ENCODE results near the gene FAHD2B. TPM values are rescaled to one million over a fixed set of nuclear protein-coding genes. Genes with fewer than 3 reads are reported as not detected.
"Not testable (repeated sequence)": the region's sequence is repeated elsewhere in the genome, so short reads cannot be mapped to it uniquely, and the experiment has no call there.

Gene FAHD2B
- total RNA-seq, 5 donors from 2014 or later (not counting 1 experiment from before 2014, with no cell fraction given) = 12.9 to 23.8 (median 16.2) TPM

DNA sequence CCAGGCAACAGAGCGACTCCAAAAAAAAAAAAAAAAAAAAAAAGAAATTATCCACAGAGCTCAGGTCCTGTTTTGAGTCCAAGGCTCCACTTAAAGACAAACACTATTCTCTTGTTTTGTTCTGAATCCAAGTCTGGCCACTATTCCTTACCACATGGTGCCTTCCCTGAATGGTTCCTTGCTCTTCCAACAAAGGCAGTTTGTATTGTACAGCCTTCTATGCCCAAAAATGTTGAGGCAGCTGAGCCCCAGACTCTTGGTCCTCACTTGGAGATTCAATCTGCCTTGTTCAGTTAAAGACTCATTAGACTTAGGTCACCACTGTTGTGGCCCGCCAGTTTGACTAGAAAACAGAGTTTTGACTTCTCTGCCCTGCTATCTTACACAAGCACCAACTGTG lies 1.7 kb downstream of the FAHD2B start:
- not testable (repeated sequence) for H3K36me3 ChIP-seq (ENCODE audit: control insufficient read depth in 2 of 2, extremely low read depth in 1 of 2, insufficient read depth in 1 of 2, low read length in 1 of 2); H3K9me3 Mint-ChIP-seq; H3K4me3 ChIP-seq (ENCODE audit: control insufficient read depth in 1 of 2, extremely low read depth in 1 of 2, low read length in 1 of 2); H3K9me3 ChIP-seq; H3K27ac ChIP-seq (ENCODE audit: low read length); H3K4me3 Mint-ChIP-seq; ATAC-seq (replicated peaks in 1 of 4); DNase-seq; H3K27me3 Mint-ChIP-seq; H3K27me3 ChIP-seq (replicated peaks in 1 of 2; ENCODE audit: control insufficient read depth in 2 of 2, extremely low read depth in 1 of 2, insufficient read depth in 2 of 2, low read length in 1 of 2); H3K27ac Mint-ChIP-seq
- no CpG with 5 or more reads among the region's 2 CpGs for WGBS (ENCODE audit: insufficient coverage)
- POLR2A ChIA-PET = interaction anchor here (0.6 kb wide), 2 partner anchors 82 to 330 kb away, joined by 6 read pairs; no protein-coding TSS in a partner anchor
- CTCF ChIA-PET = interaction anchor here in 1 of 2 donors (0.6 kb wide), 1 partner anchor 1352 kb away, joined by 3 read pairs; the partner anchor contains the start of gene INPP4A
- H3K36me3 Mint-ChIP-seq = peaks cover 11% of the 10 kb centered on the region
- peaks cover 9 to 14% (median 14%) of the 10 kb centered on the region in 3 donors for H3K4me1 Mint-ChIP-seq
- peaks cover 0 to 13% of the 10 kb centered on the region in 2 experiments for H3K4me1 ChIP-seq (ENCODE audit: control insufficient read depth in 1 of 2, extremely low read depth in 1 of 2, insufficient read depth in 2 of 2, low read length in 2 of 2)

DNA sequence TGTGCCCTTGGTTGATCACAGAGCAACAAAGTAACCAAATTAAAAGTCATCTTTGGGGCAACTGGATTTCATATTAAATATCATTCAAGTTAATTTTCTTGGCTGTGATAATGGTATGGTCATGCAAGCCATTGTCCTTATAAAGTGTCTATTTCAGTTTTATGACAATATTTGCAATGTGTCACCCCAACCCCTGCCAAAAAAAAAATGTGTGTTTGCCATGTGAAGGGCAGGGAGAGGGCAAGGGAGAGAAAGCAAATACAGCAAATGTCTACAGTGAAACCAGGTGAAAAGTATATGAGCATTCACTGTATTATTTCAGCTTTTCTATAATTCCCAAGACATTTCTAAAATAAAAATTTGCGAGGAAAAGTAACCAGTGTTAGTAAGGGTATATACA lies 6.0 kb downstream of the FAHD2B start:
- H3K4me1 Mint-ChIP-seq; H3K4me3 Mint-ChIP-seq; H3K27ac ChIP-seq (ENCODE audit: low read length); H3K9me3 ChIP-seq; ATAC-seq (replicated peaks in 1 of 4); POLR2A ChIA-PET; H3K27me3 Mint-ChIP-seq; CTCF ChIA-PET; H3K9me3 Mint-ChIP-seq; H3K4me3 ChIP-seq (ENCODE audit: control insufficient read depth in 1 of 2, extremely low read depth in 1 of 2, low read length in 1 of 2); H3K4me1 ChIP-seq (ENCODE audit: control insufficient read depth in 1 of 2, extremely low read depth in 1 of 2, insufficient read depth in 2 of 2, low read length in 2 of 2); DNase-seq; H3K27ac Mint-ChIP-seq; H3K27me3 ChIP-seq (replicated peaks in 1 of 2; ENCODE audit: control insufficient read depth in 2 of 2, extremely low read depth in 1 of 2, insufficient read depth in 2 of 2, low read length in 1 of 2); H3K36me3 ChIP-seq (ENCODE audit: control insufficient read depth in 2 of 2, extremely low read depth in 1 of 2, insufficient read depth in 1 of 2, low read length in 1 of 2): not testable (repeated sequence)
- peaks cover 22% of the 10 kb centered on the region for H3K36me3 Mint-ChIP-seq
- WGBS (ENCODE audit: insufficient coverage) = no CpG with 5 or more reads among the region's 1 CpG

GRCh38 chr2:97085093-97085492 lies 9.6 kb downstream of the FAHD2B start:
- WGBS (ENCODE audit: insufficient coverage) = no CpG with 5 or more reads among the region's 7 CpGs
- H3K4me1 ChIP-seq (ENCODE audit: control insufficient read depth in 1 of 2, extremely low read depth in 1 of 2, insufficient read depth in 2 of 2, low read length in 2 of 2); H3K27ac Mint-ChIP-seq; H3K4me1 Mint-ChIP-seq; CTCF ChIA-PET; H3K36me3 ChIP-seq (ENCODE audit: control insufficient read depth in 2 of 2, extremely low read depth in 1 of 2, insufficient read depth in 1 of 2, low read length in 1 of 2); DNase-seq; H3K9me3 Mint-ChIP-seq; H3K27me3 ChIP-seq (replicated peaks in 1 of 2; ENCODE audit: control insufficient read depth in 2 of 2, extremely low read depth in 1 of 2, insufficient read depth in 2 of 2, low read length in 1 of 2); H3K9me3 ChIP-seq; H3K27me3 Mint-ChIP-seq; ATAC-seq (replicated peaks in 1 of 4); H3K4me3 Mint-ChIP-seq; H3K4me3 ChIP-seq (ENCODE audit: control insufficient read depth in 1 of 2, extremely low read depth in 1 of 2, low read length in 1 of 2); POLR2A ChIA-PET; H3K27ac ChIP-seq (ENCODE audit: low read length): not testable (repeated sequence)
- peaks cover 19% of the 10 kb centered on the region for H3K36me3 Mint-ChIP-seq

GRCh38 chr2:97083516-97083915 lies 11.2 kb downstream of the FAHD2B start:
- H3K27ac ChIP-seq (ENCODE audit: low read length); H3K4me3 ChIP-seq (ENCODE audit: control insufficient read depth in 1 of 2, extremely low read depth in 1 of 2, low read length in 1 of 2); CTCF ChIA-PET; ATAC-seq (replicated peaks in 1 of 4); H3K27me3 ChIP-seq (replicated peaks in 1 of 2; ENCODE audit: control insufficient read depth in 2 of 2, extremely low read depth in 1 of 2, insufficient read depth in 2 of 2, low read length in 1 of 2); DNase-seq; H3K27ac Mint-ChIP-seq; POLR2A ChIA-PET; H3K36me3 ChIP-seq (ENCODE audit: control insufficient read depth in 2 of 2, extremely low read depth in 1 of 2, insufficient read depth in 1 of 2, low read length in 1 of 2); H3K27me3 Mint-ChIP-seq; H3K4me1 ChIP-seq (ENCODE audit: control insufficient read depth in 1 of 2, extremely low read depth in 1 of 2, insufficient read depth in 2 of 2, low read length in 2 of 2); H3K9me3 Mint-ChIP-seq; H3K4me3 Mint-ChIP-seq; H3K4me1 Mint-ChIP-seq; H3K9me3 ChIP-seq: not testable (repeated sequence)
- H3K36me3 Mint-ChIP-seq = peaks cover 15% of the 10 kb centered on the region
- WGBS (ENCODE audit: insufficient coverage) = 92% methylated on average over 5 of the region's 7 CpGs

DNA sequence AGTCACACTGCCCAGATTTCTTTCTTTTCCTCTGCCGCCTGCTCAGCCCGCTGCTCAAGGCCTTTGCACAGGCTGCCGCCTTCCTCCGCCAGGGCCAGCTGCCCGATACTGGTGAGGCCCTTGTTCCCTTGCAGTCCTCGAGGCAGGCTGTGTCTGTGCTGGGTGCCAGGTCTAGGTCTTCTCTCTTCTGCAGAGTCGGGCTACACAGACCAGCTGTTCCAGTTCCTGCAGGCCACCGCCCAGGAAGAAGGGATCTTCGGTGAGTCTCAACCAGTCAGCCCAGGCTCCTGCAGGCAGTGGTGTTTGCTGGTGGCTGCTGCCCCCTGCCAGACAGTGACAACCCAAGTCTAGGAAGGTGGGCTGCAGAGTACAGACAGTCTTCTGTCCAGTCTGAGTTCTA lies 12.5 kb downstream of the FAHD2B start:
- H3K36me3 ChIP-seq (ENCODE audit: control insufficient read depth in 2 of 2, extremely low read depth in 1 of 2, insufficient read depth in 1 of 2, low read length in 1 of 2); H3K9me3 Mint-ChIP-seq; CTCF ChIA-PET; POLR2A ChIA-PET; H3K27me3 ChIP-seq (replicated peaks in 1 of 2; ENCODE audit: control insufficient read depth in 2 of 2, extremely low read depth in 1 of 2, insufficient read depth in 2 of 2, low read length in 1 of 2); H3K9me3 ChIP-seq; H3K36me3 Mint-ChIP-seq; DNase-seq; H3K27ac Mint-ChIP-seq; H3K27me3 Mint-ChIP-seq; H3K4me1 Mint-ChIP-seq; H3K4me1 ChIP-seq (ENCODE audit: control insufficient read depth in 1 of 2, extremely low read depth in 1 of 2, insufficient read depth in 2 of 2, low read length in 2 of 2); H3K27ac ChIP-seq (ENCODE audit: low read length); H3K4me3 Mint-ChIP-seq; ATAC-seq (replicated peaks in 1 of 4); H3K4me3 ChIP-seq (ENCODE audit: control insufficient read depth in 1 of 2, extremely low read depth in 1 of 2, low read length in 1 of 2): not testable (repeated sequence)
- 80% methylated on average over 2 of the region's 9 CpGs for WGBS (ENCODE audit: insufficient coverage)

DNA sequence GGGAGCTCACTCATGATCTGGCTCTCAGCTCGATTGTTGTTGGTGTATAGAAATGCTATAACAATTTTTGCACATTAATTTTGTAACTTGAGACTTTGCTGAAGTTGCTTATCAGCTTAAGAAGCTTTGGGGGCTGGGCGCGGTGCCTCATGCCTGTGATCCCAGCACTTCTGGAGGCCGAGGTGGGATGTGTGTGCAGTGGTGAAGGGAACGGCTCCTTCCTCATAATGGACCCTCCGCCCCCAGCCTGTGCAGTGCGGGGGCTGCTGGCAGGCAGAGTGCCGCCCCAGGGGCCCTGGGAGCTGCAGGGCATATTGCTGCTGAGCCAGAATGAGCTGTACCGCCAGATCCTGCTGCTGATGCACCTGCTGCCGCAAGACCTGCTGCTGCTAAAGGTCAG lies 13.8 kb downstream of the FAHD2B start:
- not testable (repeated sequence) for ATAC-seq (replicated peaks in 1 of 4)

DNA sequence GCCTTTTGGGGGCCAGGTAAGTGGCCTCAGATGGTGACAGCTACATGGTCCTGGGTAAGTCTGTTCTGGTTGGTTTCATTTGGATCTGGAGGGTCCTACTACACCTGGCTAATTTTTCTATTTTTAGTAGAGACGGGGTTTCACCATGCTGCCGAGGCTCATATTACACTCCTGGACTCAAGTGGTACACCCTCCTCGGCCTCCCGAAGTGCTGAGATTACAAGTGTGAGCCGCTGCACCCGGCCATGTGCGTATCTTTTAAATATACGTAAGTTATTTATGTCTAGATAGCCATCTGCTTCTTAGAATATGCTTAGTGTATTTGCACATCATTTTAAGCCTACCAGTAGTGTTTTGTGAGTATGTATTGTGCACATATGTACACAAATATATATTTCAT lies 17.5 kb downstream of the FAHD2B start:
- H3K4me3 Mint-ChIP-seq; H3K9me3 ChIP-seq; H3K27me3 ChIP-seq (replicated peaks in 1 of 2; ENCODE audit: control insufficient read depth in 2 of 2, extremely low read depth in 1 of 2, insufficient read depth in 2 of 2, low read length in 1 of 2); ATAC-seq (replicated peaks in 1 of 4); H3K36me3 Mint-ChIP-seq; H3K27me3 Mint-ChIP-seq; DNase-seq; POLR2A ChIA-PET; H3K27ac ChIP-seq (ENCODE audit: low read length); H3K4me3 ChIP-seq (ENCODE audit: control insufficient read depth in 1 of 2, extremely low read depth in 1 of 2, low read length in 1 of 2); H3K27ac Mint-ChIP-seq; CTCF ChIA-PET; H3K4me1 Mint-ChIP-seq; H3K4me1 ChIP-seq (ENCODE audit: control insufficient read depth in 1 of 2, extremely low read depth in 1 of 2, insufficient read depth in 2 of 2, low read length in 2 of 2); H3K36me3 ChIP-seq (ENCODE audit: control insufficient read depth in 2 of 2, extremely low read depth in 1 of 2, insufficient read depth in 1 of 2, low read length in 1 of 2); H3K9me3 Mint-ChIP-seq: not testable (repeated sequence)
- no CpG with 5 or more reads among the region's 8 CpGs for WGBS (ENCODE audit: insufficient coverage)

More for the DNA sequence above, 13.8 kb downstream of the FAHD2B start:
- H3K27me3 Mint-ChIP-seq; H3K9me3 ChIP-seq; H3K4me3 Mint-ChIP-seq; POLR2A ChIA-PET; H3K27ac Mint-ChIP-seq; H3K9me3 Mint-ChIP-seq; H3K4me1 Mint-ChIP-seq; DNase-seq; H3K36me3 ChIP-seq (ENCODE audit: control insufficient read depth in 2 of 2, extremely low read depth in 1 of 2, insufficient read depth in 1 of 2, low read length in 1 of 2); H3K36me3 Mint-ChIP-seq; H3K27me3 ChIP-seq (replicated peaks in 1 of 2; ENCODE audit: control insufficient read depth in 2 of 2, extremely low read depth in 1 of 2, insufficient read depth in 2 of 2, low read length in 1 of 2); CTCF ChIA-PET; H3K4me1 ChIP-seq (ENCODE audit: control insufficient read depth in 1 of 2, extremely low read depth in 1 of 2, insufficient read depth in 2 of 2, low read length in 2 of 2); H3K27ac ChIP-seq (ENCODE audit: low read length); H3K4me3 ChIP-seq (ENCODE audit: control insufficient read depth in 1 of 2, extremely low read depth in 1 of 2, low read length in 1 of 2): not testable (repeated sequence)
- no CpG with 5 or more reads among the region's 10 CpGs for WGBS (ENCODE audit: insufficient coverage)

Data from T-cell (primary cell).